HG03103 (cell line): Measurements from ENCODE around the gene NTRK1.
A peak's percentile ranks its signal among the peaks of the same experiment; 100 is the strongest.

Source experiments
- ATAC-seq: cut with Tn5 transposase; IDR thresholded peaks from one replicate; pipeline ENCODE4 v1.9.1; 2021; ENCODE audit warnings: low read depth; ENCODE audit not compliant: unreplicated experiment

Gene NTRK1

GRCh38 chr1:156877433-156878170 is 16.9 kb downstream of the NTRK1 start:
- ATAC-seq = no peak

GRCh38 chr1:156879876-156880275 is 19.2 kb downstream of the NTRK1 start:
- ATAC-seq = no peak

- ATAC-seq = no peak
These were observed 19.8 kb downstream of the NTRK1 start for GRCh38 chr1:156880473-156880872.

GRCh38 chr1:156881101-156881500 is 20.4 kb downstream of the NTRK1 start:
- no peak for ATAC-seq

GRCh38 chr1:156881663-156882062 is 21.0 kb downstream of the NTRK1 start:
- no peak for ATAC-seq

- no peak for ATAC-seq
These were observed 21.9 kb downstream of the NTRK1 start for GRCh38 chr1:156882543-156882942.

- ATAC-seq = no peak
These were observed 23.3 kb downstream of the NTRK1 start for GRCh38 chr1:156883919-156884318.

- ATAC-seq = no peak
These were observed 24.0 kb downstream of the NTRK1 start for GRCh38 chr1:156884560-156885184.

- no peak for ATAC-seq
These were observed 24.6 kb downstream of the NTRK1 start for GRCh38 chr1:156885314-156885713.

GRCh38 chr1:156885880-156886355 is 25.3 kb downstream of the NTRK1 start:
- ATAC-seq = no peak

- ATAC-seq = no peak
These were observed 26.1 kb downstream of the NTRK1 start for GRCh38 chr1:156886583-156887281.

- no peak for ATAC-seq
These were observed 26.7 kb downstream of the NTRK1 start for GRCh38 chr1:156887317-156887716.

GRCh38 chr1:156887734-156888133 is 27.1 kb downstream of the NTRK1 start:
- no peak for ATAC-seq

- no peak for ATAC-seq
These were observed 29.3 kb downstream of the NTRK1 start for GRCh38 chr1:156889802-156890580.

- ATAC-seq = peak; percentile 52
These were observed 31.8 kb downstream of the NTRK1 start for GRCh38 chr1:156892190-156893047.

- ATAC-seq = no peak
These were observed 32.6 kb downstream of the NTRK1 start, which contains the start of gene PEAR1 for GRCh38 chr1:156893048-156893953. TSS of gene PEAR1 (plus strand) at chr1:156893718. CDS start at chr1:156903927, 10,209 bp downstream.

GRCh38 chr1:156894001-156894400 is 33.3 kb downstream of the NTRK1 start:
- no peak for ATAC-seq

- no peak for ATAC-seq
These were observed 34.2 kb downstream of the NTRK1 start for GRCh38 chr1:156894711-156895454.
